GM18861 (cell line): ENCODE data around the gene SLC8B1.
A peak's percentile ranks its signal among the peaks of the same experiment; 100 is the strongest.
"Not testable (repeated sequence)": the region's sequence is repeated elsewhere in the genome, so short reads cannot be mapped to it uniquely, and the experiment has no call there.

Source experiments
- ATAC-seq: cut with Tn5 transposase; IDR thresholded peaks from one replicate; pipeline ENCODE4 v1.9.1; 2021; ENCODE audit not compliant: unreplicated experiment

SLC8B1 gene

DNA sequence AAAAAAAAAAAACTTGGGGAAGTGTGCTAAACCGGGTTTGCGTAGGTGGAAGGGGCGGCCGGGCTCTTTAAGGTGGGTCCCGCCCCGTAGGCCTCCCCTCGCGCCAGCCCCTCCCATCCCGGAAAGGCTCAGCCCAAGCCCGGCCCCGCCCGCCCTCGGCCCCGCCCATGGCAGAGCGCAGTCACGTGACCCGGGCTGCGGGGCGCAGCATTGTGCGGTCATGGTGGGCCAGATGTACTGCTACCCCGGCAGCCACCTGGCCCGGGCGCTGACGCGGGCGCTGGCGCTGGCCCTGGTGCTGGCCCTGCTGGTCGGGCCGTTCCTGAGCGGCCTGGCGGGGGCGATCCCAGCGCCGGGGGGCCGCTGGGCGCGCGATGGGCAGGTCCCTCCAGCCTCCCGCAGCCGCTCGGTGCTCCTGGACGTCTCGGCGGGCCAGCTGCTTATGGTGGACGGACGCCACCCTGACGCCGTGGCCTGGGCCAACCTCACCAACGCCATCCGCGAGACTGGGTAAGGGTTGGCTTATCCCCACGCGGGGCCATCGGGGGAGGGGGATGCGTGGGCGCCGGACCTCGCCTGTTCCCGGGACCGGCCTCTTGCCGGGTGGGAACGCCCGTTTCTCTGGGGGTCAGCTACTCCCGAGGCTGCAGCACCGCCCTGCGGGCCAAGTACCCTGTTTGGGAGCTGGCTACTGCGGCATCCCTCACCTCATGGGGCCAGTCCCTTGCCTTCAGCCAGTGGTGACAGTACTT is 23.6 kb upstream of the SLC8B1 start, which contains the start of gene PLBD2:
Gene PLBD2, plus strand, starts transcription at position 207 of the 752 bp plus-strand sequence. Its CDS starts 14 bp downstream, at position 221.
- ATAC-seq, result peak; percentile 79

DNA sequence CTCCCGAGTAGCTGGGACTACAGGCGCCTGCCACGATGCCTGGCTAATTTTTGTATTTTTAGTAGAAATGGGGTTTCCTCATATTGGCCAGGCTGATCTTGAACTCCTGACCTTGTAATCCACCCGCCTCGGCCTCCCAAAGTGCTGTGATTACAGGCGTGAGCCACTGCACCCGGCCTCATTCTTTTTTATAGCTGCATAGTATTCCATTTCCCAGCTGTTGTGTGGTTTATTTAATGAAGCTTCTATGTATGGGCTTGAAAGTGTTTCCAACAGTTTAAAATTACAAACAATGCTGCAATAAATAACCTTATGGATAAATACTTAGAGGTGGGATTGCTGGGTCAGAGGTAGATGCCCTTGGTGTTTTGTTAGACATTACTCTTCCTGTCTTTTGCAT is 19.3 kb upstream of the SLC8B1 start:
- ATAC-seq, result not testable (repeated sequence)

DNA sequence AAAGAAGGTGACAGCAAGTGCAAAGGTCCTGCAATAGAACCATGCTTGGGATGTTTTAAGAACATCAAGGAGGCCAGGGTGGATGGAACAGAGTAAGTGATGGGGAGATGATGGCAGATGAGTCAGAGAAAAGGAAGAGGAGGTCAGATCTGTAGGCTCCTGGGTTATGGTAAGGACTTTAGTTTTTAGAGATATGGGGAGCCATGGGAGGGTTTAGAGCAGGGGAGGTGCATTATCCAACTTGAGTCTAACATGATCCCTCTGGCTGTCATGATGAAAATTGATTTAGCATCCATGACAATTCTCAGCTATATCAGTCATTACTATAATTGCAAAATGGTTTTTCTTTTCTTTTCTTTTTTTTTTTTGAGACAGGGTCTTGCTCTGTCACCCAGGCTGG is 16.2 kb upstream of the SLC8B1 start:
- no peak for ATAC-seq

DNA sequence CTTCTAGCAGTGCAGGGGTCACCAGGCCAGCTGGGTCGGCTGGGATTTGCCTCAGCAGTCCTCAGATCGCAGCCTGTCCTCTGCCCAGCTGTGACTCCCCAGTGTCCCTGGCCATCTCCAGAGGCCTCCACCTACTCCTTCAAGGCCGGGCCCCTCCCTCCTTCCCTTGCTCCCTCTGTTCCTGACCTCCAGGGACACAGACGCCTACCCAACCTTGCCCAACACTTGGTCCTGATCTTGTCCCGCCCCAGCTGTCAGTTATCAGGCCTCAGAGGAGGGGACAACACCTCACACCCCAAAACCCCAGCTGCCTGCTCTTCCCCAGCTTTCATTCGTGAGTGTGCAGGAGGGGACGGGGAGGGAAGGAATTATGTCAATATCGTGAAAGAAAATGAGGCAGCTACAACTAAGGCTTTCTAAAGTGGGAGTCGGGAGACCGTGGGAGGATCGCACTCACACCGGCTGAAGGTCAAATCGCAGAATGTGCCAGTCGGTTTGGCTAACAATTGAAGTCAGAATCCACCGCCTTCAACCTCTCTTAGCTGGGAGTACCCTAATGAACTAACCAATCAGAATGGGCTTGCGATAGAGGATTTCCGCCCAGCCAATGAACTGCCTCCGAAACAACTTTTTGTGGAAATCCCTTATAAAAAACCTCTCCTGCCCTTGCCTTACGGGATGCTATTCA is 14.1 kb upstream of the SLC8B1 start:
- ATAC-seq, result no peak

DNA sequence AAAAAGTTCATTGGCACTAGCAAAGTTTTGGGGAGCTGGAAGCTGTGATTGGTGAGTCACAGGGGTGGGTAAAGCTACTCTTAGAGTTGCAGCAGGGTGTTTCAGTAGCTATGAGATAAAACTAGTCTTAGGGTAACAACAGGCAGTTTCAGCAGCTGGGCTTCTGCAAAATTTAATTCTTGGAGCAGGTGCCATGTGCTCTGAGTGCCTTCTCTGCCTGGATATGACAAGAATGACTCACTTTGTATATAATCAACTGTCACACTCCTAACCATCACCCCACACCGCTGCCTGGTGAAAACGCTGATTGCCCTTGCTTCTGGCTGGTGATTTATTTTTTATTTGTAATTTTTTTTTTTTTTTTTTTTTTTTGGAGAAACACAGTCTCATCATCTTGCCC is 13.0 kb upstream of the SLC8B1 start:
- ATAC-seq, result no peak

DNA sequence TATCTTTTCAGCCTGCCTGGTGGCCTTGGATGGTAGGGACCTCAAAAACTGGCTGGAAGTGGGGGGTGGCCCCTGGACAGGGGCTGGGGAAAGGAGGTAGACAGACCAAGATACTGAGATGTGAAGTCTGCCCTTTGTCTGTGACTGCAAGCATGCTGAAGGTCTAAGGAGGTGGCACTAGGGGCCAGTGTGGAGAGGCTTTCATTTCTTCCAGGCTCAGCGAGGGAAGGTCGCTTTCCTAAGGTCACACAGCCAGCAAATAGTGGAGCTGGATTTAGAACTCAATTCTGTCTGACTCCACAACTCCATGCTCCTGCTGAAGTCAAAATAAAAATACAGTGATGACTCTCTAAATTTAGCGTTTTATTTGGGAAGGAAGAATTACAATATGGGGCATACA is 12.2 kb upstream of the SLC8B1 start:
- no peak for ATAC-seq

DNA sequence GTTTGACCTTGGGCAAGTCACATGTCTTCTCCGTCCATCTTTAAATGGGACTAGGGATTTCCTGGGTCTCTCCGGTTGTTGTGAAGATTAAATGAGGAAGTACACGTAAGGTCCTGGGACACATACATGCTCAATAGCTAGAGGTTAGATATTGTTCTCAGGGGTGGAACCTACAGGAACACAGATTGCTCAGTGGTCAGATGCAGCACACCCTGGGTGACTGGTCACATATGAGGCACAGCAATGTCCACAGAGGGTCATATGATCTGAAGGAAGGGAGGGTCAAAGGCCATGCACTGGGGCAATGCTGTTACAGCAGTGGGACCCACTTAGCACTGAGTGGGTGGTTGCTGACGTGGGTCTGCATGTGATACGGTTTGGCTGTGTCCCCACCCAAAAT is 11.4 kb upstream of the SLC8B1 start:
- ATAC-seq, result no peak

DNA sequence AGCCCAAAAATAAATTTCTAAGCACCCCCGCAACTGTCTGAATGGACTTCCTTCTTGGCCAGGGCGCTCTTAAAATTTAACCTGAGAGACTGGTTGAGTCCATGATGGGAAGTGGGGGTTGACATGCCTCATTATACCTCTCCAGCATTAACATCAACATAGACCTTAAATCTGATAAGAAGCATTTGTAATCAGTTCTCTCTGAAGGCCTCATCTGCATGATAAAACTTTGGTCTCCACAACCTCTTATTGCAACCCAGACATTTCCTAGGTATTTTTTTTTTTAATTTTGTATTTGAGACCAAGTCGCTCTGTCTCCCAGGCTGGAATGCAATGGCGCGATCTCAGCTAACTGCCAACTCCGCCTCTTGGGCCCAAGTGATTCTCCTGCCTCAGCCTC is 10.4 kb upstream of the SLC8B1 start:
- ATAC-seq, result no peak

DNA sequence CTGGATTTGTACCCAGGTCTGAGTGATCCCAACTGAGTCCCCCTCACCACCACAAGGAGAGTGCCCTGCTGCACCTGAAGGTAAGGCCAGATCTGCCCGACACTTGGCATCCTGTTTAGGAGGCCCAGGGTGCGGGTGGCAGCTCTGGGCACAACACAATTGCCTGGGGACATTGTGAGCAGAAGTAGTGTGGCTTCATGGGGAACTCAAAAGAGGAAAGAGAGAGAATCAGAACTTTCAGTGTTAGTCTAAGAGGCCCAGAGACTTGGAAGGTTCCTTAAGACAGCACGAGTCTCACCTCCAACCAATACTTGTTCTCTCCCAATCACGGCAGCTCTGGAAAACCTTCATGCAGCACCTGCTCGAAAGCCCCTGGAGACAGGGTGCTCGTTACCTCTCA is 6.6 kb upstream of the SLC8B1 start:
- ATAC-seq, result no peak

DNA sequence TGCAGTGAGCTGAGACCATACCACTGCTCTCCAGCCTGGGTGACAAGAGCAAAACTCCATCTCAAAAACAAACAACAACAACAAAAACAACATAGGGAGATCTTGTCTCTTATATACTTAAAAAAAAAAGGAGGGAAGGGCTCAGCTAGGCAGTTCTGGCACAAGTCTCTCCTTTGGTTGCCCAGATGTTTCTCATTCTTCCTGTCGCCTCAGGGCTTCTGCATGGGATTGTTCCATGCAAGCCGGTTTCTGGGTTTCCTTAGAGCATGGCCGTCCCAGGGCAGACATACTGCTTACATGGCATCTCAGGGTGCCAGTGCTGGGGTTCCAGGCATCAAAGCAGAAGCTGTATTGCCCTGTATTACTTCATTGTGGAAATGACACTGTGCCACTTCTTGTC is 5.2 kb upstream of the SLC8B1 start:
- no peak for ATAC-seq

DNA sequence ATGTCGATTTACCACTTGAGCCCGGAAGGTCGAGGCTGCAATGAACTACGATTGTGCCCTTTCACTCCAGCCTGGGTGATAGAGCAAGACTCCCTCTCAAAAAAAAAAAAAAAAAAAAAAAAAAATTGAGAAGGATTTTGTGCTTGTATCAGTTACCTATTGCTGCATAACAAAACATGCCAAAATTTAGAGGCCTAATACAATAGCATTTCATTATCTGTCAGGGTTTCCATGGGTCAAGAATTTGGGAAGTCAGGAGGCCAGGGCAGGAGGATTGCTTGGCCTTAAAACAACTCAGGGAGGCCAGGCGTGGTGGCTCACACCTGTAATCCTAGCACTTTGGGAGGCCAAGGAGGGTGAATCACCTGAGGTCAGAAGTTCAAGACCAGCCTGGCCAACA is 4.6 kb upstream of the SLC8B1 start:
- no peak for ATAC-seq

DNA sequence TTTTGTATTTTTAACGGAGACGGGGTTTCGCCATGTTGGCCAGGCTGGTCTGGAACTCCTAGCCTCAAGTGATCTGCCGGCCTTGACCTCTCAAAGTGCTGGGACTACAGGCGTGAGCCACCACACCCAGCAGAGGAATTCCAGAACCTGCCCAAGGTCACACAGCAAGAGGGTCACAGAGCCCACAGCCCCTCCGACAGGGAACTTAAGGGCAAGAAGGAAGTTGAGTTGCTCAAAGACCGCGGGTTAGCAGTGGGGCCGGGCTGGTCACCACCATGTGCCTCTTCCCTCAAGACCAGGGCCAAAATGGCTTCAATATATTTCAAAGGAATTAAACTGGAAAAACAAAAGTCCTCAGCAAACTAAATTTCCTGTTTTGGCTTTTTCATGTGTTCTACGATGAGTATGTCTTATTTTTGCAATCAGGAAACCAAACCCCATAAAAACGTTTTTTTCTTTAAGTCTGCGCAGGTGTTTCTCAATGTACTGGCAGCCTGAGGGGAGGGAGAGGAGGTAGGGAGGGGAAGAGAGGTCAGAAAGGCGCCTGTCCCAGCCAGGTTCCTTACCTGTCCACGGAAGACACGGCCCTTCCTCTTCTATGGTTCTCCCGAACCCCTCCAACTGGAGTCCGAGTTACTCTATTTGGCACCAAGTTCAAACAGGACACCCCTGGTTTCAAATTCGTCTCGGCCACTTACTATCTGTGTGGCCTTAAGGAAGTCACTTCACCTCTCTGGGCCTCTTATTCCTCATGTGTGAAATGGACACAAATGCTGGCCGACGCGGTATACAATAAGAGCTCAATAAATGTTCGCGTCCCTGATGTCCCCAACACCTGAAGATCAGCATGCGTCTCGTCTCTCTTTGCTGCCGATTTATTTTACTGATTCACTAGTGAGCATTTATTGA is 778 bp downstream of the SLC8B1 start:
- ATAC-seq, result no peak

DNA sequence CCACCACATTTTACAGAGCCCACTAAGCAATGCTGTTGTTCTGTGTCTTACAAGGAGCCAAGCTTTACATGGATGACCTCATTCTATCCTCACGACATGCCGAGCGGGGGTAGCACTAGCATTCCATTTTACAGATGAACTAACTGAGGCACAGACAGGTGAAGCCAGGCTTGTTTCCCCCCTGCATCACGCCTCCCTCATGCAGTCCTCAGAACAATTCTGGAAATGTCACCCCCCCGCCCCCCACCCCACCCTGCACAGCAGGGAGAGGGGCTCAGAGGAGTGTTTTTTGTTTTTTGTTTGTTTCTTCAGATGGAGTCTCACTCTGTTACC is 1.5 kb downstream of the SLC8B1 start:
- ATAC-seq, result no peak

DNA sequence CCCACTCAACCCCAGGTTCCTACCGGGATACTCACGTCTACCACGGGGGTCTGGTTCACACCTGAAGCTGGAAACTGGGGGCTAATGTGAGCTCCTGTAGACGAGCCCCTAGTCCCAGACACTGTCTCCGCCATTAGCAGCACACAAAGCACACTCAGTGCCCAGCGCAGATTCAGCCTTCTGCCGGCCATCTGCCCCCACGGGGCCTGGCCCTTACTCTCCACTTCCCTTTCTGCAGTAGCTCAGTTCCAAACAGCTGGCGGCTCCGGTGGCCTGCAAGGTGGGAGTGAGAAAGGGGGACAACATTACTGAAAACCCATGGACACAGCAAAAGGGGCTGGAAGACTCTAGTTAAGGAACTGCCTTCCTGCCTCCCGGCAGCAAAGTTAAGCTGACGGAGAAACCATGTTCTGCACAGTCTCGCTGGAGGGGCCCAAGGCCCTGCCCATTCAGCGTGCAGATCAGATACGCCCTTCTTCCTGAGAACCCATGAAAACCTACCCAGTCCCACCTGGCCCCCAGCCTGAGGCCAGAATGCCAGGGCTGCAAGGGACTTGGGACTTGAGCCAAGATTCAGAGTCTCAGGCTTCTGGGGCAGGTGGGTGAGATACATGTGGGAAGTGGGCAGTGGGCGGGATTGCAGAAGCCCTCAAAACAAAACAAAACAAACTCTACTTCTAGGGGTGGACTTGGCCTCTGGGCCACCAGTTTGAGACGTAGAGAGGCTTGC is 2.1 kb downstream of the SLC8B1 start:
- ATAC-seq, result no peak

DNA sequence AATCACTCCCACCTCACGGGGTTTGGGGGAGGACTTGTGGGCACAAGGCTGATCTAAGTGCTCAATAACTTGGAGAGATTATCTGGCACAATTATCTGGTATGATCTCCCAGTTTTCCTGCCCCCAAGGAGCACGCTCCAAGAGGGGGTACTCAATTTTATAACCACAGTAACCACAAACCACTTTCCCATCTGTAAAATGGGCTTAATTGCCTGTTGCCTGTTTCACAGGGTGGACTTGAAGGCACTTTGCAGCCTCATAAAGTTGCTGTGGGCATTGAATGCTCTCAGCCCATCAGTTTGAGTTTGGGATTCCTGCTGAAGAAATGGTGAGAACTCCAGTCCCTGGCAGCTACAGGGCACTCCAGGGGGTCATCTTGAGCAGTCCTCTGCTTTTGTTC is 4.4 kb downstream of the SLC8B1 start:
- ATAC-seq, result no peak

DNA sequence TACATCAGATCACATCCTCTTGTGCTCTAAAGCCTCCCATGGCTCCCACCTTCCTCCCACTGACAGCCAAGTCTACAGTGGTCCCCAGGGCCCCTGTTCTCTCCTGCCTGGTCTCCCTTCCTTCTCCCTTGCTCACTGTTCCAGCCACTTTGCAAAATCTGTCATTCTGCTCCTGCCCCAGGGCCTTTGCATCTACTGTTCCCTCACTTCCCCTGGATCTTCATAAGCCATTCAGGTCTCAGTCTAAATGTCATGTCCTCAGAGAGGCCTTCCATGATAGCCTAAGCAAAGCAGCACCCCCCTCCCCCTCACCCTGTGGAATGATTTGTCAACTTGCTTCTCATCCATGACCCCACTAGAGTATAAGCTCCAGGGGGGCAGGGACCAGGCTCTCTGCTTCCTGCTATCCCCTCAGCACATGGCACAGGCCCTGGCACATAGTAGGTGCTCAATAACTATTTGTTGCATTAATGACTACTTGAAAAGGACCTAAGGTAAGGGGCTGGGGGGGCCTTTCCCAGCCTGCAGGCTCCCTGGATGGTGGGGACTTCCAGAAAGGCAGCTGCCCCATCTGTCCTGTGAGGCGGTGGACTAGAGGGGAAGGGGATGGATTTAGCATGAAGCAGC is 5.0 kb downstream of the SLC8B1 start:
- ATAC-seq, result no peak

DNA sequence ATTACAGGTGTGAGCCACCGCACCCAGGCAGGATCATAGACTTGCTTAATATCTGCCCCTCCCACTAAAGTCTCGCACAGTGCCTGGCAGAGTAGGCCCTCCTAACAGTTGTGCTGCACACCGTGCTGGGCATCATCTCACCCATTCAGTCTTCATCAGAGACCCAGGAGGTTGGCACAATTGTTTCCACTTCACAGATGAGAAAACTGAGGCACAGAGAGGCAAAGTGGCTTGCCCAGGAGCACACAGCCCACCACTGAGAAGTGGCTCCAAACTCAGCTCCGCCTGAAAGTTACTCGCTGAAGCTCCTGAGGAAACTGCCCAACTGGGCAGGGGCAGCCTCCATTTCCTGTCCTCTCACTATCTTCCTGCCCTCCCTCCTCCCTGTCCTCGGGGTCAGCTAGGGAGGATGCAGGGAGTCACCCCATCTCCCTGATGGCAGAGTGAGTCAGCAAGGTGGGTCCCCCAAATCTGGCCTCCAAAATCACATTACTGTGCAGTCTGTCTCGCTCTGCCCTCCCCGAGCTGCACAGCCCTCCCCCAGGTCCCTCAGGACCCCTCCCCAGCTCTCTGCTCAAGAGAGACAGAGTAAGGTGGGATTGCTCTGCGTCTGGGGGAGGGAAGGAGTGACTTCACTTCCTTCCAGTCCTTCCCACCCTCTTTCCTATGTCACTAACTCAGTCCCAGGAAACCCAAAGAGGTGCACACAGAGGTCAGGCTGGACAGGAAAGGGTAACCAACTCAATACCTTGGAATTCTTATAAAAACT is 5.7 kb downstream of the SLC8B1 start:
- no peak for ATAC-seq

DNA sequence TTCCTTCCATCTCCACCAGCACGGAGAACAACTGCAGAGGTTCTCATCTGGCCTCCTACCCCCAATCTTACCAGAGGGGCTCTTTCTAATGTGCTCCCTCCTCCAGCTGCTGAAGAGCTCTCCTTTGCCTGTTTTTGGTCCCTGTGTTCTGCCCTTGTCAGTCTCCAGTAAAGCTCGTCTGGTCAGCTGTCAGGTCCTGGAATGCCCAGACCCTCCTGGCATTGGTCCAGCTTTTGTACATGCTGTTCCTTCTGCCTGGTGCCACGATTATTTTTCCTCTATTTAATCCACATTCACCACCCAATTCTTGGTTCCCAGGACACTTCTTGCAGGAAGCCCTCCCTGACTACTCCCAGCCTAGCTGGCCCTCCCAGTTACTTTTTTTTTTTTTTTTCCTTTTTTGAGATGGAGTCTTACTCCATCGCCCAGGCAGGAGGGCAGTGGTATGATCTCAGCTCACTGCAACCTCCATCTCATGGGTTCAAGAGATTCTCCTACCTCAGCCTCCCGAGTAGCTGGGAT is 6.5 kb downstream of the SLC8B1 start:
- ATAC-seq, result no peak

DNA sequence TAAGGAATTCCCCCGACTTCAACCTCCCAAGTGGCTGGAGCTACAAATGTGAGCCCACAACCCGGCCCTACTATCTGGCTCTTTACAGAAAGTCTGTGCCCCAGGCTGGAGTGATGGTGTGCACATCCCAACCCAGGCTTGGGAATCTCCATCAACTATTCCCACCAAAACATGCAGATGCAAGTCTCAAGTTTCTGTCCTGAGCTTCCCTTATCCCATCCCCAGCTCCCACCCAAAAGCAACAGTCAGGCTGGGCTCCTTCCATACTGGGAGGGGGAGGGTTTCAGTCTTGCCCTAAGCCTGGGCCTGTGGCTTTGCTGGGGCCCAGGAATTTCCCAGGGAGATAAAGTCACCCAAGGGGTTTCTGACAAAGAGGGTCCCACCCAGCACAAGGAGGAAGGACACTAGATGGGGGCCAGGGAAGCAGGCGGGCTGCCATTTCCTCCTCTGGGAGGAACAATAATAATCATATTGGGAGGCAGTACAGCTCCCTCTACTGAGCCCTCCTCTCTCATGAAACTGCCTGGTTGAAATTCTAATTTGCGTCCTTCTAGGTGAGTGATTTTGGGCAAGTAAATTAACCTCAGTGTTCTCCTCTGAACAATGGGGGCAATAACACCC is 8.0 kb downstream of the SLC8B1 start:
- ATAC-seq, result no peak
